Smooth muscle cell (in vitro differentiated cells): ENCODE measurements around the gene MCU. TPM values are rescaled to one million over a fixed set of nuclear protein-coding genes. Genes with fewer than 3 reads are reported as not detected.

Experiments used
- DNase-seq: peaks from one replicate; lab custom pipeline; 2025; ENCODE audit not compliant: unreplicated experiment; lab: John Stamatoyannopoulos, UW
- H2AFZ ChIP-seq: fragments of 200-600 bp; sonication (generic); 2 replicates; pipeline ENCODE4 v1.6.0; 2016; ENCODE audit warnings: antibody characterized with exemption, low read depth, mild to moderate bottlenecking
- H3F3A ChIP-seq: fragments of 200-600 bp; sonication (generic); 2 replicates; pipeline ENCODE4 v1.6.0; 2017; ENCODE audit warnings: antibody characterized with exemption, low read depth
- H3K27ac ChIP-seq: fragments of 200-600 bp; sonication (generic); 2 replicates; pipeline ENCODE4 v1.5.1; 2016; ENCODE audit warnings: low read depth, mild to moderate bottlenecking
- H3K27me3 ChIP-seq: fragments of 200-600 bp; sonication (generic); 2 replicates; pipeline ENCODE4 v1.6.1; 2016; ENCODE audit warnings: low read depth, mild to moderate bottlenecking
- H3K36me3 ChIP-seq: fragments of 200-600 bp; sonication (generic); 2 replicates; pipeline ENCODE4 v1.5.1; 2016; ENCODE audit warnings: low read depth
- H3K4me1 ChIP-seq: fragments of 200-600 bp; sonication (generic); 2 replicates; pipeline ENCODE4 v1.5.1; 2016; ENCODE audit warnings: low read depth
- H3K4me2 ChIP-seq: fragments of 200-600 bp; sonication (generic); 2 replicates; pipeline ENCODE4 v1.6.0; 2016; ENCODE audit warnings: mild to moderate bottlenecking
- H3K4me3 ChIP-seq: fragments of 200-600 bp; sonication (generic); 2 replicates; pipeline ENCODE4 v1.5.1; 2016; ENCODE audit warnings: mild to moderate bottlenecking
- H3K79me2 ChIP-seq: fragments of 200-600 bp; sonication (generic); 2 replicates; pipeline ENCODE4 v1.6.0; 2016; ENCODE audit warnings: low read depth, mild to moderate bottlenecking
- H3K9ac ChIP-seq: fragments of 200-600 bp; sonication (generic); 2 replicates; pipeline ENCODE4 v1.6.0; 2016; ENCODE audit warnings: low read depth
- H3K9me3 ChIP-seq: fragments of 200-600 bp; sonication (generic); replicated peaks from 2 replicates; pipeline ENCODE4 v1.5.1; 2016; ENCODE audit warnings: low read depth
- H4K20me1 ChIP-seq: fragments of 200-600 bp; sonication (generic); 2 replicates; pipeline ENCODE4 v1.6.0; 2016; ENCODE audit warnings: low read depth
- CTCF ChIP-seq: fragments of 200-600 bp; sonication (generic); IDR thresholded peaks from 2 replicates; pipeline ENCODE4 v1.5.1; 2017; ENCODE audit warnings: borderline replicate concordance, mild to moderate bottlenecking, antibody characterized with exemption; ENCODE audit not compliant: insufficient read depth, poor library complexity, severe bottlenecking
- WGBS: methylation state at CpG from one replicate; pipeline ENCODE4 v1.1.7; 2016; ENCODE audit warnings: low lambda C conversion rate; 5-methylcytosine and 5-hydroxymethylcytosine counted together
- polyA plus RNA-seq: library from polyadenylated mRNA; unstranded; fragments of >200 nt; fragmentation: Nextera tagmentation; extraction: Ambion mirVana; gene quantifications from 2 replicates; pipeline ENCODE4 v1.2.1, GENCODE V29; 2016
- total RNA-seq: library from RNA; depleted of rRNA; stranded (reverse); fragments of >200 nt; gene quantifications from 2 replicates; pipeline ENCODE4 v1.2.3, GENCODE V29; 2014

Gene MCU
- total and polyA plus RNA-seq, 2 experiments from 2014 or later, result 15.4 to 30.4 TPM

- Histone ChIP-seq H3K27ac (no peak overlapping the region), H3K4me2 (no peak overlapping the region), H3K4me1 (peaks cover 14% of the 10 kb centered on the region), H4K20me1 (peaks cover 37% of the 10 kb centered on the region), H2AFZ (no peak overlapping the region), H3F3A (peaks cover 4% of the 10 kb centered on the region), H3K4me3 (no peak overlapping the region), H3K9ac (no peak overlapping the region), H3K9me3 (no peaks in the 10 kb centered on the region), H3K27me3 (no peaks in the 10 kb centered on the region), H3K36me3 (no peaks in the 10 kb centered on the region), H3K79me2 (peaks cover 9% of the 10 kb centered on the region)
- TF ChIP-seq CTCF, result no peak
- WGBS, result 94% methylated on average over 5 of the region's 5 CpGs
- DNase-seq, result no peak
Observed at GRCh38 chr10:72730479-72730878, 38.5 kb downstream of the MCU start.

DNA sequence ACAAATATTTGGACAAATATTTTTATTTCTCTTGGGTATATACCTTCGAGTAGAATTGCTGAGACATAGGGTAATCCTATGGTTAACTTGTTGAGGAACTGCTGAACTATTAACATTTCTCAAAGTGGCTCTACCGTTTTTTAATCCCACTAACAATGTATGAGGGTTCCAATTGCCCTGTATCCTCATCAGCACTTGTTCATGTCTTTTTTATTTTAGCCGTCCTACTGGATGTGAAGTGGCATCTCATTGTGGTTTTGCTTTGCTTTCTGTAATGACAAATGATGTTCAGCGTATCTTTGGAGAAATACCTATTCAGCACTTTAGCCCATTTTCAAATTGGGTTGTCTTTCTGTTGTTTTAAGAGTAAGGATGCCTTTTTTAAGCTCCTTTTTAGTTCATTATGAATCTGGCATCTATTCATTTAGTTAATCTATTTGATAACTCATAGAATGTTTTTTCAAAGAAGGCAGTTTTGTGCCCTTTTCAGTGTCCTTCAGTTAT lies 40.0 kb downstream of the MCU start:
- H3K36me3 ChIP-seq, result no peaks in the 10 kb centered on the region
- H3K4me3 ChIP-seq, result no peak overlapping the region
- H3K9ac ChIP-seq, result no peak overlapping the region
- peaks cover 4% of the 10 kb centered on the region for H3F3A ChIP-seq
- H3K27me3 ChIP-seq, result no peaks in the 10 kb centered on the region
- H3K9me3 ChIP-seq, result no peaks in the 10 kb centered on the region
- no peak for TF ChIP-seq CTCF
- no peak overlapping the region for H3K4me2 ChIP-seq
- H3K4me1 ChIP-seq, result peaks cover 6% of the 10 kb centered on the region
- WGBS, result 73% methylated on average over 4 of the region's 4 CpGs
- no peak overlapping the region for H2AFZ ChIP-seq
- H4K20me1 ChIP-seq, result peaks cover 29% of the 10 kb centered on the region
- H3K27ac ChIP-seq, result no peak overlapping the region
- H3K79me2 ChIP-seq, result peaks cover 12% of the 10 kb centered on the region
- DNase-seq, result no peak

DNA sequence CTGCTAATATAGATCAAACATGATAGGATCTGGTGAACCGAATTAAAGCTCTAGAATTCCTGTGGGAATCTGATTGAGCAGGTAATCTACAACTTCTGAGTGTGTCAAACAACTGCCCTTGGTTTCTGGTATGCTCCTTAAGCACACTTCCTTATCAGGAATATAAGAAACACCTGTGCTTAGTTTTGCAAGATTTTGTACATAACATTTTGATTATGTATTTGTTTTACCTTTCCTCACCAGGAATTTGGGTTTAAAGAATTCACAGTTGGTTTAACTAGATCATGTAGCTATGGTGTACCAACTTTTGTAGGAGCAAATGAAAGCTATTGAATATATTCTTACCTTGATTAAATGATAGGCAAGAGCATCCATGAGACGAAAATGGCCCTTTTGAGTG lies 40.6 kb downstream of the MCU start:
- Histone ChIP-seq H3K27ac (no peak overlapping the region), H3F3A (peaks cover 3% of the 10 kb centered on the region), H3K9me3 (no peaks in the 10 kb centered on the region), H2AFZ (no peak overlapping the region), H3K9ac (no peak overlapping the region), H3K4me2 (no peak overlapping the region), H4K20me1 (peaks cover 23% of the 10 kb centered on the region), H3K27me3 (no peaks in the 10 kb centered on the region), H3K4me1 (peaks cover under 1% of the 10 kb centered on the region), H3K36me3 (no peaks in the 10 kb centered on the region), H3K79me2 (peaks cover 16% of the 10 kb centered on the region), H3K4me3 (no peak overlapping the region)
- DNase-seq, result no peak
- TF ChIP-seq CTCF, result no peak
- 85% methylated on average over 2 of the region's 2 CpGs for WGBS

- H3F3A ChIP-seq, result no peaks in the 10 kb centered on the region
- no peaks in the 10 kb centered on the region for H3K27me3 ChIP-seq
- no peaks in the 10 kb centered on the region for H3K36me3 ChIP-seq
- peaks cover 13% of the 10 kb centered on the region for H4K20me1 ChIP-seq
- H3K4me2 ChIP-seq, result no peak overlapping the region
- no peak overlapping the region for H3K4me3 ChIP-seq
- peaks cover 16% of the 10 kb centered on the region for H3K79me2 ChIP-seq
- no peak overlapping the region for H2AFZ ChIP-seq
- no peaks in the 10 kb centered on the region for H3K4me1 ChIP-seq
- WGBS, result 100% methylated on average over 1 of the region's 1 CpG
- H3K9ac ChIP-seq, result no peak overlapping the region
- no peak overlapping the region for H3K27ac ChIP-seq
- no peak for TF ChIP-seq CTCF
- no peak for DNase-seq
- H3K9me3 ChIP-seq, result no peaks in the 10 kb centered on the region
Observed at GRCh38 chr10:72733989-72734388, 42.0 kb downstream of the MCU start.
